Measurements from ENCODE around the gene MYL7.

MYL7 gene

GRCh38 chr7:44100458-44101302, 40.5 kb downstream of the MYL7 start:
- no peaks in the 10 kb centered on the region for H3K79me2 ChIP-seq
- no peak overlapping the region for H3K4me3 ChIP-seq (ENCODE audit: low read depth, low read length)
- H3K4me1 ChIP-seq = no peaks in the 10 kb centered on the region
- no peaks in the 10 kb centered on the region for H3K9me3 ChIP-seq (ENCODE audit: control insufficient read depth, low read length)
- H3K4me2 ChIP-seq (ENCODE audit: low read length) = no peak overlapping the region
- H3K9ac ChIP-seq = no peak overlapping the region
- no peaks in the 10 kb centered on the region for H3K36me3 ChIP-seq (ENCODE audit: control insufficient read depth, insufficient read depth, low read length)
- H2AFZ ChIP-seq = peak overlapping the region; percentile 46
- no peak for TF ChIP-seq CTCF (IDR thresholded peaks at IDR 0.05)
- no peak overlapping the region for H3K27ac ChIP-seq
- H3K27me3 ChIP-seq (ENCODE audit: control insufficient read depth, insufficient read depth, low read length) = no peaks in the 10 kb centered on the region

GRCh38 chr7:44099669-44100068, 41.5 kb downstream of the MYL7 start:
- no peak for TF ChIP-seq CTCF (IDR thresholded peaks at IDR 0.05)
- Histone ChIP-seq H3K9ac (no peak overlapping the region), H3K4me3 (ENCODE audit: low read depth, low read length) (no peak overlapping the region), H3K4me1 (no peaks in the 10 kb centered on the region), H3K27ac (no peak overlapping the region), H3K36me3 (ENCODE audit: control insufficient read depth, insufficient read depth, low read length) (no peaks in the 10 kb centered on the region), H2AFZ (no peak overlapping the region), H3K4me2 (ENCODE audit: low read length) (no peak overlapping the region), H3K79me2 (no peaks in the 10 kb centered on the region), H3K9me3 (ENCODE audit: control insufficient read depth, low read length) (no peaks in the 10 kb centered on the region), H3K27me3 (ENCODE audit: control insufficient read depth, insufficient read depth, low read length) (no peaks in the 10 kb centered on the region)

GRCh38 chr7:44098092-44099068, 42.8 kb downstream of the MYL7 start:
- no peaks in the 10 kb centered on the region for H3K9me3 ChIP-seq (ENCODE audit: control insufficient read depth, low read length)
- no peak overlapping the region for H3K9ac ChIP-seq
- TF ChIP-seq CTCF (IDR thresholded peaks at IDR 0.05) = no peak
- no peak overlapping the region for H3K27ac ChIP-seq
- no peak overlapping the region for H3K4me3 ChIP-seq (ENCODE audit: low read depth, low read length)
- H3K27me3 ChIP-seq (ENCODE audit: control insufficient read depth, insufficient read depth, low read length) = no peaks in the 10 kb centered on the region
- no peaks in the 10 kb centered on the region for H3K79me2 ChIP-seq
- H2AFZ ChIP-seq = no peak overlapping the region
- H3K4me2 ChIP-seq (ENCODE audit: low read length) = no peak overlapping the region
- no peaks in the 10 kb centered on the region for H3K36me3 ChIP-seq (ENCODE audit: control insufficient read depth, insufficient read depth, low read length)
- no peaks in the 10 kb centered on the region for H3K4me1 ChIP-seq

- no peaks in the 10 kb centered on the region for H3K79me2 ChIP-seq
- H3K4me1 ChIP-seq = no peaks in the 10 kb centered on the region
- no peak overlapping the region for H2AFZ ChIP-seq
- no peaks in the 10 kb centered on the region for H3K27me3 ChIP-seq (ENCODE audit: control insufficient read depth, insufficient read depth, low read length)
- H3K4me2 ChIP-seq (ENCODE audit: low read length) = no peak overlapping the region
- H3K27ac ChIP-seq = no peak overlapping the region
- H3K4me3 ChIP-seq (ENCODE audit: low read depth, low read length) = no peak overlapping the region
- no peak overlapping the region for H3K9ac ChIP-seq
- H3K36me3 ChIP-seq (ENCODE audit: control insufficient read depth, insufficient read depth, low read length) = no peaks in the 10 kb centered on the region
- no peaks in the 10 kb centered on the region for H3K9me3 ChIP-seq (ENCODE audit: control insufficient read depth, low read length)
- TF ChIP-seq CTCF (IDR thresholded peaks at IDR 0.05) = no peak
Observed at GRCh38 chr7:44097064-44097932, 43.8 kb downstream of the MYL7 start.

All from parathyroid adenoma (tissue), 2 donors.